ENCODE results near the gene IFNA14.
"Not testable (repeated sequence)": the region's sequence is repeated elsewhere in the genome, so short reads cannot be mapped to it uniquely, and the experiment has no call there.

Gene IFNA14

DNA sequence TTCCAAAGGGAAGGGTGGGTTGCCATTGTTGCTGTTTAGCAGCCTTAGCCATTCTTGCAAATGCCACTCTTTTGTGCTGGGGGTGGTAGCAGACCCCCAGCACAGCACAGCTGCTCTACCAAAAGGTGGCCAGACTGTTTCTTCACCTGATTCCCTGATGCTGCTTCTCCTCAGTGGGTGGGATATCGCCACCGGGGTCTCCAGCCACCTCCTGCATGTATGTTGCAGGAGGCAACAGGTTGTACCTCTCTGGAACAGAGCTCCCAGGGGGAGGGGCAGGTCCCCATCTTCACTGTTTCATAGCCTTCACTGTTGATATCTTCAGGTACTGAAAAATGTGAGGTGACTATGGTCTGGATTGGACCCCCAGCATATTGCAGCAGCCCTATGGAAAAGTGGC lies 29.0 kb downstream of the IFNA14 start:
- H2AFZ ChIP-seq (ENCODE audit: low read depth, low read length); ATAC-seq (ENCODE audit: insufficient read depth, low read depth): not testable (repeated sequence)

DNA sequence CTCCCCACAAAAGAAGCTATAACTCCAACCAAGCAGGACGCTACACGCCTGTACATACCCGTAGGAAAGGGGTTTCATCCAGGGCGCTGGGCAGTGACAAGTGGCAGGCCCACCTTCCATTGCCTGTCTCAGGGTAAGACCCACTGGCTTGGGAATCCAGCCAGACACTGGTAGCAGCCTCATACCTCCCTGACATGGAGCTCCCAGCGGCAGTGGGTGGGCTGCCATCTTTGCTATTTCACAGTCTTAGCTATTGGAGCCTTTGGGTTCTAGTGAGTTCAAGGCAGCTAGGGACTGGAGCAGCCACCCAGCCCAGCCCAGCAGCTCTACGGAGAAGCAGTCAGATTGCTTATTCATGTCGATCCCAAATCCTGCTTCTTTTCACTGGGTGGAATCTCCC lies 29.5 kb downstream of the IFNA14 start:
- Histone ChIP-seq H3K9ac (ENCODE audit: low read depth, low read length) (no peak overlapping the region), H2AFZ (ENCODE audit: low read depth, low read length) (no peak overlapping the region), H3K9me3 (ENCODE audit: insufficient read depth, low read length, severe bottlenecking) (no peaks in the 10 kb centered on the region), H3K4me3 (ENCODE audit: low read depth in 1 of 2, low read length in 2 of 2) (no peak overlapping the region), H4K20me1 (ENCODE audit: insufficient read depth, low read length) (no peaks in the 10 kb centered on the region), H3K36me3 (ENCODE audit: insufficient read depth, low read length) (no peaks in the 10 kb centered on the region), H3K27ac (ENCODE audit: low read length) (no peak overlapping the region), H3K4me1 (ENCODE audit: insufficient read depth, low read length) (no peaks in the 10 kb centered on the region), H3K27me3 (ENCODE audit: insufficient read depth, low read length, poor library complexity) (no peaks in the 10 kb centered on the region), H3K79me2 (ENCODE audit: insufficient read depth, low read length) (no peaks in the 10 kb centered on the region), H3K4me2 (ENCODE audit: insufficient read depth, low read length) (no peak overlapping the region)
- no peak for TF ChIP-seq EZH2 (IDR thresholded peaks at IDR 0.05; ENCODE audit: borderline replicate concordance, low read depth, low read length, severe bottlenecking)
- TF ChIP-seq, protein P1, sequence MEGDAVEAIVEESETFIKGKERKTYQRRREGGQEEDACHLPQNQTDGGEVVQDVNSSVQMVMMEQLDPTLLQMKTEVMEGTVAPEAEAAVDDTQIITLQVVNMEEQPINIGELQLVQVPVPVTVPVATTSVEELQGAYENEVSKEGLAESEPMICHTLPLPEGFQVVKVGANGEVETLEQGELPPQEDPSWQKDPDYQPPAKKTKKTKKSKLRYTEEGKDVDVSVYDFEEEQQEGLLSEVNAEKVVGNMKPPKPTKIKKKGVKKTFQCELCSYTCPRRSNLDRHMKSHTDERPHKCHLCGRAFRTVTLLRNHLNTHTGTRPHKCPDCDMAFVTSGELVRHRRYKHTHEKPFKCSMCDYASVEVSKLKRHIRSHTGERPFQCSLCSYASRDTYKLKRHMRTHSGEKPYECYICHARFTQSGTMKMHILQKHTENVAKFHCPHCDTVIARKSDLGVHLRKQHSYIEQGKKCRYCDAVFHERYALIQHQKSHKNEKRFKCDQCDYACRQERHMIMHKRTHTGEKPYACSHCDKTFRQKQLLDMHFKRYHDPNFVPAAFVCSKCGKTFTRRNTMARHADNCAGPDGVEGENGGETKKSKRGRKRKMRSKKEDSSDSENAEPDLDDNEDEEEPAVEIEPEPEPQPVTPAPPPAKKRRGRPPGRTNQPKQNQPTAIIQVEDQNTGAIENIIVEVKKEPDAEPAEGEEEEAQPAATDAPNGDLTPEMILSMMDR (IDR thresholded peaks at IDR 0.05; ENCODE audit: borderline replicate concordance, extremely low read depth, low read length, poor library complexity, severe bottlenecking): no peak
- DNase-seq: no peak
- ATAC-seq (ENCODE audit: insufficient read depth, low read depth): no peak

More for the DNA sequence above, 29.0 kb downstream of the IFNA14 start:
- H3K4me3 ChIP-seq (ENCODE audit: low read depth in 1 of 2, low read length in 2 of 2); H3K4me1 ChIP-seq (ENCODE audit: insufficient read depth, low read length); H3K27ac ChIP-seq (ENCODE audit: low read length); DNase-seq; H3K79me2 ChIP-seq (ENCODE audit: insufficient read depth, low read length); H4K20me1 ChIP-seq (ENCODE audit: insufficient read depth, low read length); H3K9ac ChIP-seq (ENCODE audit: low read depth, low read length); H3K9me3 ChIP-seq (ENCODE audit: insufficient read depth, low read length, severe bottlenecking); H3K36me3 ChIP-seq (ENCODE audit: insufficient read depth, low read length); H3K4me2 ChIP-seq (ENCODE audit: insufficient read depth, low read length); H3K27me3 ChIP-seq (ENCODE audit: insufficient read depth, low read length, poor library complexity): not testable (repeated sequence)

DNA sequence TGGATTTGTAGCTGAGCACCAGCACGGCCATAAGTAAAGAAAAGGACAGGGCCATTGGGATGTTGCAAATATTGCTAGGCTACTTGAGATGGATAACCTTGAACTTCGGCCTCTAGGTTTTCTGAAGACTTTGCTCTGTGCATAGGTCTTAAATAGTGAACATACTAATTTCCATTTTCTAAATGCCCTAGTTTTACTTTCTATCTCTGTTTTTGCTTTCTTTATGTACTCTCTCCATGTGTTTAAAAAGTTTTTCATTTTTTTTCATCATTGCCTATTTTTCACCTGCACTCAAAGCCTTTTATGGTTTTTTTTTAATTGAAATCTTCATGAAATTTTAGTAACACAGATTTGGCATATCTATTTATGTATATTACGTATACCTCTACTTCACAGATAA lies 32.8 kb downstream of the IFNA14 start, which contains the start of gene IFNA10:
IFNA10 (minus strand) TSS at position 101 of the 400 bp plus-strand sequence; CDS start at position 55, 46 bp downstream.
- not testable (repeated sequence) for ATAC-seq (ENCODE audit: insufficient read depth, low read depth); H3K4me2 ChIP-seq (ENCODE audit: insufficient read depth, low read length); H4K20me1 ChIP-seq (ENCODE audit: insufficient read depth, low read length); H3K27me3 ChIP-seq (ENCODE audit: insufficient read depth, low read length, poor library complexity); H3K4me3 ChIP-seq (ENCODE audit: low read depth in 1 of 2, low read length in 2 of 2); H3K36me3 ChIP-seq (ENCODE audit: insufficient read depth, low read length); DNase-seq; H3K27ac ChIP-seq (ENCODE audit: low read length); H3K9me3 ChIP-seq (ENCODE audit: insufficient read depth, low read length, severe bottlenecking); H3K79me2 ChIP-seq (ENCODE audit: insufficient read depth, low read length); H3K4me1 ChIP-seq (ENCODE audit: insufficient read depth, low read length); H2AFZ ChIP-seq (ENCODE audit: low read depth, low read length); H3K9ac ChIP-seq (ENCODE audit: low read depth, low read length)

DNA sequence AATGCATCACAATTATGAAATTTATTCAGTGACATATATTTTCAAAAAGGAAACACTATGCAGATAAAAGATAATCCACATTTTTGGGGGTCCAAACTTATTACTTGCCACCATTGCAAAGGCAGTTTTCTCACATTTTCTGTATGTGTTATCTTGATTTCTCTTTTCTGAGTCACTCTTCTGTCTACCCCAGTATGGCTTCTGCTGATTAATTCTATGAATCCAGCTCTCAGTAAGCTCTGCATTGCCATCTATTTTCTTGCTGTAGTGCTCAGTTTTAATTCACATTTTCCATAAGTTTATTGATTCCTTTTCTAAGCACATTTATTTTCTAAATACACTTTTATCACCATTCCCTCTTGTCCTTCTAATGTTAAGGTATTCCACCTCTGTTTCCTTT lies 34.6 kb downstream of the IFNA14 start:
- DNase-seq: no peak
- no peaks in the 10 kb centered on the region for H3K9me3 ChIP-seq (ENCODE audit: insufficient read depth, low read length, severe bottlenecking)
- no peaks in the 10 kb centered on the region for H4K20me1 ChIP-seq (ENCODE audit: insufficient read depth, low read length)
- no peak overlapping the region for H3K4me3 ChIP-seq (ENCODE audit: low read depth in 1 of 2, low read length in 2 of 2)
- no peaks in the 10 kb centered on the region for H3K27me3 ChIP-seq (ENCODE audit: insufficient read depth, low read length, poor library complexity)
- H3K4me2 ChIP-seq (ENCODE audit: insufficient read depth, low read length): no peak overlapping the region
- H3K27ac ChIP-seq (ENCODE audit: low read length): no peak overlapping the region
- H3K4me1 ChIP-seq (ENCODE audit: insufficient read depth, low read length): no peaks in the 10 kb centered on the region
- no peak overlapping the region for H2AFZ ChIP-seq (ENCODE audit: low read depth, low read length)
- no peaks in the 10 kb centered on the region for H3K36me3 ChIP-seq (ENCODE audit: insufficient read depth, low read length)
- H3K9ac ChIP-seq (ENCODE audit: low read depth, low read length): no peak overlapping the region
- no peak for TF ChIP-seq EZH2 (IDR thresholded peaks at IDR 0.05; ENCODE audit: borderline replicate concordance, low read depth, low read length, severe bottlenecking)
- TF ChIP-seq, protein P1 (IDR thresholded peaks at IDR 0.05; ENCODE audit: borderline replicate concordance, extremely low read depth, low read length, poor library complexity, severe bottlenecking): no peak
- no peaks in the 10 kb centered on the region for H3K79me2 ChIP-seq (ENCODE audit: insufficient read depth, low read length)
- no peak for ATAC-seq (ENCODE audit: insufficient read depth, low read depth)

DNA sequence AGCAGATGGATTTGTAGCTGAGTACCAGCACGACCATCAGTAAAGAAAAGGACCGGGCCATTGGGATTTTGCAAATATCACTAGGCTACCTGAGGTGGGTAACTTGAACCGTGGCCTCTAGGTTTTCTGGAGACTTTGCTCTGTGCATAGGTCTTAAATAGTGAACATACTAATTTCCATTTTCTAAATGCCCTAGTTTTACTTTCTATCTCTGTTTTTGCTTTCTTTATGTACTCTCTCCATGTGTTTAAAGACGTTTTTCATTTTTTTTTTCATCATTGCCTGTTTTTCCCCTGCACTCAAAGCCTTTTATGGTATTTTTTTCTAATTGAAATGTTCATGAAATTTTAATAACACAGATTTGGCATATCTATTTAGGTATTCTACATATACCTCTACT lies 37.7 kb downstream of the IFNA14 start, which contains the start of gene IFNA7:
IFNA7 (minus strand) TSS at position 101 of the 400 bp plus-strand sequence; CDS start at position 61, 40 bp downstream.
- not testable (repeated sequence) for H3K9me3 ChIP-seq (ENCODE audit: insufficient read depth, low read length, severe bottlenecking); H2AFZ ChIP-seq (ENCODE audit: low read depth, low read length); DNase-seq; ATAC-seq (ENCODE audit: insufficient read depth, low read depth); H3K27ac ChIP-seq (ENCODE audit: low read length); H3K9ac ChIP-seq (ENCODE audit: low read depth, low read length); H3K79me2 ChIP-seq (ENCODE audit: insufficient read depth, low read length); H3K27me3 ChIP-seq (ENCODE audit: insufficient read depth, low read length, poor library complexity); H3K36me3 ChIP-seq (ENCODE audit: insufficient read depth, low read length); H4K20me1 ChIP-seq (ENCODE audit: insufficient read depth, low read length); H3K4me1 ChIP-seq (ENCODE audit: insufficient read depth, low read length); H3K4me3 ChIP-seq (ENCODE audit: low read depth in 1 of 2, low read length in 2 of 2); H3K4me2 ChIP-seq (ENCODE audit: insufficient read depth, low read length)

All from DND-41 (cell line).